ENCODE results near the gene WBP2NL.

The WBP2NL gene

GRCh38 chr22:41979423-41980250 lies 19.0 kb upstream of the WBP2NL start:
- peaks cover 7% of the 10 kb centered on the region for H3K4me1 ChIP-seq (ENCODE audit: control insufficient read depth, insufficient read depth, low read length, unreplicated experiment)
- H3K79me2 ChIP-seq (ENCODE audit: control insufficient read depth, insufficient read depth, low read length, unreplicated experiment), result no peaks in the 10 kb centered on the region
- H3K27ac ChIP-seq (ENCODE audit: low read depth, low read length), result no peak overlapping the region
- no peak overlapping the region for H3K4me3 ChIP-seq (ENCODE audit: low read depth, low read length)
- no peaks in the 10 kb centered on the region for H3K36me3 ChIP-seq (ENCODE audit: insufficient read depth, low read length)
- peaks cover 33% of the 10 kb centered on the region for H3K27me3 ChIP-seq (ENCODE audit: insufficient read depth, low read length)
- H2AFZ ChIP-seq (ENCODE audit: low read length, unreplicated experiment), result no peak overlapping the region

- no peak overlapping the region for H3K27ac ChIP-seq (ENCODE audit: low read depth, low read length)
- peaks cover 7% of the 10 kb centered on the region for H3K4me1 ChIP-seq (ENCODE audit: control insufficient read depth, insufficient read depth, low read length, unreplicated experiment)
- H3K79me2 ChIP-seq (ENCODE audit: control insufficient read depth, insufficient read depth, low read length, unreplicated experiment), result no peaks in the 10 kb centered on the region
- no peaks in the 10 kb centered on the region for H3K36me3 ChIP-seq (ENCODE audit: insufficient read depth, low read length)
- H3K27me3 ChIP-seq (ENCODE audit: insufficient read depth, low read length), result peaks cover 5% of the 10 kb centered on the region; the same call in 1 of the 2 replicates
- H2AFZ ChIP-seq (ENCODE audit: low read length, unreplicated experiment), result no peak overlapping the region
- no peak overlapping the region for H3K4me3 ChIP-seq (ENCODE audit: low read depth, low read length)
These were observed 15.7 kb upstream of the WBP2NL start for GRCh38 chr22:41982865-41983264.

- no peak overlapping the region for H2AFZ ChIP-seq (ENCODE audit: low read length, unreplicated experiment)
- peaks cover 7% of the 10 kb centered on the region for H3K4me1 ChIP-seq (ENCODE audit: control insufficient read depth, insufficient read depth, low read length, unreplicated experiment)
These were observed 14.8 kb upstream of the WBP2NL start for GRCh38 chr22:41983513-41984405.

GRCh38 chr22:41987276-41987675 lies 11.3 kb upstream of the WBP2NL start:
- no peak overlapping the region for H2AFZ ChIP-seq (ENCODE audit: low read length, unreplicated experiment)
- no peak overlapping the region for H3K27ac ChIP-seq (ENCODE audit: low read depth, low read length)
- no peaks in the 10 kb centered on the region for H3K27me3 ChIP-seq (ENCODE audit: insufficient read depth, low read length)
- no peaks in the 10 kb centered on the region for H3K36me3 ChIP-seq (ENCODE audit: insufficient read depth, low read length)
- H3K79me2 ChIP-seq (ENCODE audit: control insufficient read depth, insufficient read depth, low read length, unreplicated experiment), result no peaks in the 10 kb centered on the region
- no peak overlapping the region for H3K4me3 ChIP-seq (ENCODE audit: low read depth, low read length)
- H3K4me1 ChIP-seq (ENCODE audit: control insufficient read depth, insufficient read depth, low read length, unreplicated experiment), result peaks cover 7% of the 10 kb centered on the region

More at GRCh38 chr22:41983513-41984405, 14.8 kb upstream of the WBP2NL start:
- no peak overlapping the region for H3K4me3 ChIP-seq (ENCODE audit: low read depth, low read length)
- no peaks in the 10 kb centered on the region for H3K79me2 ChIP-seq (ENCODE audit: control insufficient read depth, insufficient read depth, low read length, unreplicated experiment)
- no peaks in the 10 kb centered on the region for H3K27me3 ChIP-seq (ENCODE audit: insufficient read depth, low read length)
- H3K36me3 ChIP-seq (ENCODE audit: insufficient read depth, low read length), result no peaks in the 10 kb centered on the region
- no peak overlapping the region for H3K27ac ChIP-seq (ENCODE audit: low read depth, low read length)

- Histone ChIP-seq H3K79me2 (ENCODE audit: control insufficient read depth, insufficient read depth, low read length, unreplicated experiment) (no peaks in the 10 kb centered on the region), H2AFZ (ENCODE audit: low read length, unreplicated experiment) (no peak overlapping the region), H3K4me1 (ENCODE audit: control insufficient read depth, insufficient read depth, low read length, unreplicated experiment) (no peaks in the 10 kb centered on the region), H3K4me3 (ENCODE audit: low read depth, low read length) (no peak overlapping the region), H3K27ac (ENCODE audit: low read depth, low read length) (no peak overlapping the region), H3K36me3 (ENCODE audit: insufficient read depth, low read length) (no peaks in the 10 kb centered on the region), H3K27me3 (ENCODE audit: insufficient read depth, low read length) (no peaks in the 10 kb centered on the region)
These were observed 9.3 kb upstream of the WBP2NL start for GRCh38 chr22:41989246-41989645.

- Histone ChIP-seq H3K4me1 (ENCODE audit: control insufficient read depth, insufficient read depth, low read length, unreplicated experiment) (no peaks in the 10 kb centered on the region), H3K4me3 (ENCODE audit: low read depth, low read length) (no peak overlapping the region), H3K27me3 (ENCODE audit: insufficient read depth, low read length) (no peaks in the 10 kb centered on the region), H2AFZ (ENCODE audit: low read length, unreplicated experiment) (no peak overlapping the region), H3K27ac (ENCODE audit: low read depth, low read length) (no peak overlapping the region), H3K36me3 (ENCODE audit: insufficient read depth, low read length) (no peaks in the 10 kb centered on the region), H3K79me2 (ENCODE audit: control insufficient read depth, insufficient read depth, low read length, unreplicated experiment) (no peaks in the 10 kb centered on the region)
These were observed 7.5 kb upstream of the WBP2NL start for GRCh38 chr22:41991111-41991510.

GRCh38 chr22:41992496-41992895 lies 6.1 kb upstream of the WBP2NL start:
- H3K27me3 ChIP-seq (ENCODE audit: insufficient read depth, low read length), result no peaks in the 10 kb centered on the region
- no peak overlapping the region for H3K27ac ChIP-seq (ENCODE audit: low read depth, low read length)
- H2AFZ ChIP-seq (ENCODE audit: low read length, unreplicated experiment), result no peak overlapping the region
- H3K79me2 ChIP-seq (ENCODE audit: control insufficient read depth, insufficient read depth, low read length, unreplicated experiment), result no peaks in the 10 kb centered on the region
- H3K4me3 ChIP-seq (ENCODE audit: low read depth, low read length), result no peak overlapping the region
- H3K4me1 ChIP-seq (ENCODE audit: control insufficient read depth, insufficient read depth, low read length, unreplicated experiment), result no peaks in the 10 kb centered on the region
- H3K36me3 ChIP-seq (ENCODE audit: insufficient read depth, low read length), result no peaks in the 10 kb centered on the region

- Histone ChIP-seq H3K4me3 (ENCODE audit: low read depth, low read length) (no peak overlapping the region), H3K27ac (ENCODE audit: low read depth, low read length) (no peak overlapping the region), H3K79me2 (ENCODE audit: control insufficient read depth, insufficient read depth, low read length, unreplicated experiment) (no peaks in the 10 kb centered on the region), H2AFZ (ENCODE audit: low read length, unreplicated experiment) (no peak overlapping the region), H3K4me1 (ENCODE audit: control insufficient read depth, insufficient read depth, low read length, unreplicated experiment) (no peaks in the 10 kb centered on the region), H3K36me3 (ENCODE audit: insufficient read depth, low read length) (no peaks in the 10 kb centered on the region), H3K27me3 (ENCODE audit: insufficient read depth, low read length) (no peaks in the 10 kb centered on the region)
These were observed 3.4 kb upstream of the WBP2NL start for GRCh38 chr22:41995211-41995610.

GRCh38 chr22:41996826-41997225 lies 1.8 kb upstream of the WBP2NL start:
- Histone ChIP-seq H3K27me3 (ENCODE audit: insufficient read depth, low read length) (no peaks in the 10 kb centered on the region), H3K4me3 (ENCODE audit: low read depth, low read length) (no peak overlapping the region), H3K36me3 (ENCODE audit: insufficient read depth, low read length) (no peaks in the 10 kb centered on the region), H2AFZ (ENCODE audit: low read length, unreplicated experiment) (no peak overlapping the region), H3K27ac (ENCODE audit: low read depth, low read length) (no peak overlapping the region), H3K79me2 (ENCODE audit: control insufficient read depth, insufficient read depth, low read length, unreplicated experiment) (no peaks in the 10 kb centered on the region), H3K4me1 (ENCODE audit: control insufficient read depth, insufficient read depth, low read length, unreplicated experiment) (no peaks in the 10 kb centered on the region)

- Histone ChIP-seq H3K4me3 (ENCODE audit: low read depth, low read length) (no peak overlapping the region), H3K79me2 (ENCODE audit: control insufficient read depth, insufficient read depth, low read length, unreplicated experiment) (no peaks in the 10 kb centered on the region), H3K36me3 (ENCODE audit: insufficient read depth, low read length) (no peaks in the 10 kb centered on the region), H2AFZ (ENCODE audit: low read length, unreplicated experiment) (no peak overlapping the region), H3K27me3 (ENCODE audit: insufficient read depth, low read length) (no peaks in the 10 kb centered on the region), H3K4me1 (ENCODE audit: control insufficient read depth, insufficient read depth, low read length, unreplicated experiment) (no peaks in the 10 kb centered on the region), H3K27ac (ENCODE audit: low read depth, low read length) (no peak overlapping the region)
These were observed 1.9 kb downstream of the WBP2NL start for GRCh38 chr22:42000466-42000865.

All from ACC112 (cell line).